K562 (cell line): Measurements from ENCODE around the gene AGFG2. TPM values are rescaled to one million over a fixed set of nuclear protein-coding genes. Genes with fewer than 3 reads are reported as not detected.

Experiments
- CBX5 ChIP-seq: IDR thresholded peaks from 2 replicates; pipeline ENCODE4 v1.6.1; 2014; ENCODE audit warnings: low read depth, borderline replicate concordance
- HMGN3 ChIP-seq: IDR thresholded peaks from 2 replicates; pipeline ENCODE4 v1.6.1; 2011; ENCODE audit warnings: borderline replicate concordance, low read depth, mild to moderate bottlenecking, mixed read lengths, low read length; ENCODE audit not compliant: insufficient read length; ENCODE audit errors: extremely low read depth
- JUND ChIP-seq, 2 experiments: IDR thresholded peaks; 2 replicates in 1 of 2; 3 replicates in 1 of 2; pipeline ENCODE4 v1.6.1; 2011; ENCODE audit warnings: borderline replicate concordance in 2 of 2, low read depth in 2 of 2, low read length in 2 of 2, improper control_type of control experiment in 1 of 2, missing biosample characterization in 1 of 2, missing genetic modification characterization in 1 of 2, missing genetic modification reagents in 1 of 2
- MYNN ChIP-seq, 2 experiments: sonication (generic); formaldehyde crosslinking in 1 of 2; IDR thresholded peaks; 2 replicates each; pipeline versions ENCODE4 v1.5.0 to v1.6.1; 2016 to 2020; ENCODE audit warnings: antibody characterized with exemption in 1 of 2, missing genetic modification reagents in 1 of 2
- NR1H2 ChIP-seq: sonication (generic); formaldehyde crosslinking; IDR thresholded peaks from 2 replicates; pipeline ENCODE4 v1.4.0; 2020; ENCODE audit warnings: mild to moderate bottlenecking, missing genetic modification reagents
- RAD21 ChIP-seq, 2 experiments: fragments of 250-450 bp in 1 of 2; fragments of 450-650 bp in 1 of 2; sonication (Bioruptor Pico) in 1 of 2; formaldehyde crosslinking in 1 of 2; IDR thresholded peaks in 1 of 2; conservative IDR thresholded peaks in 1 of 2; 2 replicates each; pipeline versions ENCODE4 v1.4.0 to v1.8.0; 2020 to 2022; ENCODE audit warnings: mild to moderate bottlenecking in 2 of 2, moderate library complexity in 1 of 2
- ZNF197 ChIP-seq: fragments of 200-800 bp; sonication (Bioruptor generic); IDR thresholded peaks from 2 replicates; pipeline ENCODE4 v1.6.1; 2016; ENCODE audit warnings: low read depth, missing genetic modification characterization, missing compliant biosample characterization
- ZNF717 ChIP-seq: fragments of 250-450 bp; sonication (Bioruptor Pico); IDR thresholded peaks from 2 replicates; pipeline ENCODE4 v1.5.0; 2021
- polyA plus RNA-seq, 8 experiments: library from polyadenylated mRNA; depleted of rRNA in 4 of 8; stranded (reverse) in 5 of 8; unstranded in 3 of 8; fragments of >200 nt; fragmentation: Nextera tagmentation in 2 of 8; fragmentation: Illumina TruSeq in 1 of 8; extraction: Ambion mirVana in 2 of 8; extraction: Trizol in 1 of 8; gene quantifications; 2 replicates each; pipeline versions ENCODE4 v1.2.1 to v1.2.3, GENCODE V29; 2011 to 2014; ENCODE audit warnings: inconsistent platforms in 1 of 8, missing spikeins in 1 of 8
- total RNA-seq, 7 experiments: library from RNA; depleted of rRNA in 6 of 7; stranded (reverse); fragments of >200 nt in 6 of 7; fragmentation: Illumina TruSeq in 2 of 7; extraction: Trizol in 2 of 7; gene quantifications; 2 replicates each; pipeline versions ENCODE4 v1.2.1 to v1.2.3, GENCODE V29; 2011 to 2021; ENCODE audit warnings: low replicate concordance in 1 of 7
- TF ChIP-seq, protein P1 (sequence below): IDR thresholded peaks from 2 replicates; pipeline ENCODE4 v1.6.1; 2011; ENCODE audit not compliant: insufficient read length; ENCODE audit errors: extremely low read depth
- TF ChIP-seq, protein P2 (sequence below): fragments of 250-450 bp; sonication (Bioruptor Pico); IDR thresholded peaks from 2 replicates; pipeline ENCODE4 v1.4.0; 2020; ENCODE audit warnings: mild to moderate bottlenecking, moderate library complexity
- TF ChIP-seq, protein P3 (sequence below): fragments of 450-650 bp; formaldehyde crosslinking; IDR thresholded peaks from 2 replicates; pipeline ENCODE4 v1.4.0; 2020; ENCODE audit warnings: mild to moderate bottlenecking, moderate library complexity
- TF ChIP-seq, protein P4 (sequence below): fragments of 250-450 bp; sonication (Bioruptor Pico); IDR thresholded peaks from 2 replicates; pipeline ENCODE4 v1.4.0; 2020; ENCODE audit warnings: mild to moderate bottlenecking
- TF ChIP-seq, protein P5 (sequence below): fragments of 250-450 bp; sonication (Bioruptor Pico); IDR thresholded peaks from 2 replicates; pipeline ENCODE4 v1.5.0; 2022; ENCODE audit warnings: mild to moderate bottlenecking
- TF ChIP-seq, protein P6 (sequence below): IDR thresholded peaks from 3 replicates; pipeline ENCODE4 v1.6.1; 2011; ENCODE audit warnings: borderline replicate concordance, mild to moderate bottlenecking, moderate library complexity; ENCODE audit not compliant: insufficient read length; ENCODE audit errors: extremely low read depth

The AGFG2 gene
- total and polyA plus RNA-seq, 9 of the 15 experiments (the other 6 are each of a cell fraction or from before 2014, with no cell fraction given): 0.31 to 23.1 (median 6.5) TPM

DNA sequence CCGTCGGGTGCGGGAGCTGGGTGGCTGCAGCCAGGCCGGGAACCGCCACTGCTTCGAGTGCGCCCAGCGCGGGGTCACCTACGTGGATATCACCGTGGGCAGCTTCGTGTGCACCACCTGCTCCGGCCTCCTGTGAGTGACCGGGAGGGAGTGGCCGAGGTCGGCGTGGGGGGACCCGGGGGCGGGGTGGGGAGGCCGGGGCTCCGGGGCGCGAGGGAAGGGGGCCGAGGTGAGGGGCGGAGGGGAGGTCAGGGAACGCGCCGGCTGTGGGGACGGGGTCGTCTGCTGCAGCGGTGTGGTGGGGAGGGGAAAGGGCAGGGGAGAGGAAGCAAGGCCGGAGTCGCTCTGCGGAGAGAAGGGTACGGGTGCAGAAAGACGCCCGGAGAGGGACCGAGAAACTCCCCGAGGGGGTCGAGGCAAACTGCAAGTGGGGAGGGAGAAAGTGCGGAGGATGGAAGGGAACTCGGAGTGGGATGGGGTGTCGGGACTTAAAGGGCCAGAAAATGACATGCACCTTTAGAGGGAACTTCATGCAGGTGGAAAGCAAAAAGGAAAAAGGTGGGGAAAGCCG is 518 bp downstream of the AGFG2 start (continued):
- TF ChIP-seq NR1H2 (no peak), ZNF717 (CRISPR knock-in tag) (no peak), JUND (IDR thresholded peaks at IDR 0.05; ENCODE audit: borderline replicate concordance, low read depth, low read length) (no peak), JUND (tag; IDR thresholded peaks at IDR 0.05; ENCODE audit: borderline replicate concordance, low read depth, low read length) (no peak), HMGN3 (no peak), MYNN (IDR thresholded peaks at IDR 0.05) (no peak), MYNN (CRISPR knock-in tag; IDR thresholded peaks at IDR 0.05) (no peak), CBX5 (0 out of 2 replicates have a peak, but pooled peaks have one; percentile 29), RAD21 (CRISPR knock-in tag; conservative IDR thresholded peaks at IDR 0.05 in 1 of 2, IDR thresholded peaks at IDR 0.05 in 1 of 2) (no peak), ZNF197 (CRISPR knock-in tag) (no peak)
- TF ChIP-seq, protein P1, sequence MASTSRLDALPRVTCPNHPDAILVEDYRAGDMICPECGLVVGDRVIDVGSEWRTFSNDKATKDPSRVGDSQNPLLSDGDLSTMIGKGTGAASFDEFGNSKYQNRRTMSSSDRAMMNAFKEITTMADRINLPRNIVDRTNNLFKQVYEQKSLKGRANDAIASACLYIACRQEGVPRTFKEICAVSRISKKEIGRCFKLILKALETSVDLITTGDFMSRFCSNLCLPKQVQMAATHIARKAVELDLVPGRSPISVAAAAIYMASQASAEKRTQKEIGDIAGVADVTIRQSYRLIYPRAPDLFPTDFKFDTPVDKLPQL: no peak
- TF ChIP-seq, protein P2, sequence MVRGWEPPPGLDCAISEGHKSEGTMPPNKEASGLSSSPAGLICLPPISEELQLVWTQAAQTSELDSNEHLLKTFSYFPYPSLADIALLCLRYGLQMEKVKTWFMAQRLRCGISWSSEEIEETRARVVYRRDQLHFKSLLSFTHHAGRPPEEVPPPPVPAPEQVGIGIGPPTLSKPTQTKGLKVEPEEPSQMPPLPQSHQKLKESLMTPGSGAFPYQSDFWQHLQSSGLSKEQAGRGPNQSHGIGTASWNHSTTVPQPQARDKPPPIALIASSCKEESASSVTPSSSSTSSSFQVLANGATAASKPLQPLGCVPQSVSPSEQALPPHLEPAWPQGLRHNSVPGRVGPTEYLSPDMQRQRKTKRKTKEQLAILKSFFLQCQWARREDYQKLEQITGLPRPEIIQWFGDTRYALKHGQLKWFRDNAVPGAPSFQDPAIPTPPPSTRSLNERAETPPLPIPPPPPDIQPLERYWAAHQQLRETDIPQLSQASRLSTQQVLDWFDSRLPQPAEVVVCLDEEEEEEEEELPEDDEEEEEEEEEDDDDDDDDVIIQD (CRISPR knock-in tag): no peak
- TF ChIP-seq, protein P3, sequence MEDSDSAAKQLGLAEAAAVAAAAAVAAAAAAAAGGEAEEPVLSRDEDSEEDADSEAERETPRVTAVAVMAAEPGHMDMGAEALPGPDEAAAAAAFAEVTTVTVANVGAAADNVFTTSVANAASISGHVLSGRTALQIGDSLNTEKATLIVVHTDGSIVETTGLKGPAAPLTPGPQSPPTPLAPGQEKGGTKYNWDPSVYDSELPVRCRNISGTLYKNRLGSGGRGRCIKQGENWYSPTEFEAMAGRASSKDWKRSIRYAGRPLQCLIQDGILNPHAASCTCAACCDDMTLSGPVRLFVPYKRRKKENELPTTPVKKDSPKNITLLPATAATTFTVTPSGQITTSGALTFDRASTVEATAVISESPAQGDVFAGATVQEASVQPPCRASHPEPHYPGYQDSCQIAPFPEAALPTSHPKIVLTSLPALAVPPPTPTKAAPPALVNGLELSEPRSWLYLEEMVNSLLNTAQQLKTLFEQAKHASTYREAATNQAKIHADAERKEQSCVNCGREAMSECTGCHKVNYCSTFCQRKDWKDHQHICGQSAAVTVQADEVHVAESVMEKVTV (CRISPR knock-in tag): no peak
- TF ChIP-seq, protein P4, sequence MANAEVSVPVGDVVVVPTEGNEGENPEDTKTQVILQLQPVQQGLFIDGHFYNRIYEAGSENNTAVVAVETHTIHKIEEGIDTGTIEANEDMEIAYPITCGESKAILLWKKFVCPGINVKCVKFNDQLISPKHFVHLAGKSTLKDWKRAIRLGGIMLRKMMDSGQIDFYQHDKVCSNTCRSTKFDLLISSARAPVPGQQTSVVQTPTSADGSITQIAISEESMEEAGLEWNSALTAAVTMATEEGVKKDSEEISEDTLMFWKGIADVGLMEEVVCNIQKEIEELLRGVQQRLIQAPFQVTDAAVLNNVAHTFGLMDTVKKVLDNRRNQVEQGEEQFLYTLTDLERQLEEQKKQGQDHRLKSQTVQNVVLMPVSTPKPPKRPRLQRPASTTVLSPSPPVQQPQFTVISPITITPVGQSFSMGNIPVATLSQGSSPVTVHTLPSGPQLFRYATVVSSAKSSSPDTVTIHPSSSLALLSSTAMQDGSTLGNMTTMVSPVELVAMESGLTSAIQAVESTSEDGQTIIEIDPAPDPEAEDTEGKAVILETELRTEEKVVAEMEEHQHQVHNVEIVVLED: no peak
- TF ChIP-seq, protein P5, sequence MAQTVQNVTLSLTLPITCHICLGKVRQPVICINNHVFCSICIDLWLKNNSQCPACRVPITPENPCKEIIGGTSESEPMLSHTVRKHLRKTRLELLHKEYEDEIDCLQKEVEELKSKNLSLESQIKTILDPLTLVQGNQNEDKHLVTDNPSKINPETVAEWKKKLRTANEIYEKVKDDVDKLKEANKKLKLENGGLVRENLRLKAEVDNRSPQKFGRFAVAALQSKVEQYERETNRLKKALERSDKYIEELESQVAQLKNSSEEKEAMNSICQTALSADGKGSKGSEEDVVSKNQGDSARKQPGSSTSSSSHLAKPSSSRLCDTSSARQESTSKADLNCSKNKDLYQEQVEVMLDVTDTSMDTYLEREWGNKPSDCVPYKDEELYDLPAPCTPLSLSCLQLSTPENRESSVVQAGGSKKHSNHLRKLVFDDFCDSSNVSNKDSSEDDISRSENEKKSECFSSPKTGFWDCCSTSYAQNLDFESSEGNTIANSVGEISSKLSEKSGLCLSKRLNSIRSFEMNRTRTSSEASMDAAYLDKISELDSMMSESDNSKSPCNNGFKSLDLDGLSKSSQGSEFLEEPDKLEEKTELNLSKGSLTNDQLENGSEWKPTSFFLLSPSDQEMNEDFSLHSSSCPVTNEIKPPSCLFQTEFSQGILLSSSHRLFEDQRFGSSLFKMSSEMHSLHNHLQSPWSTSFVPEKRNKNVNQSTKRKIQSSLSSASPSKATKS (CRISPR knock-in tag): no peak
- TF ChIP-seq, protein P6, sequence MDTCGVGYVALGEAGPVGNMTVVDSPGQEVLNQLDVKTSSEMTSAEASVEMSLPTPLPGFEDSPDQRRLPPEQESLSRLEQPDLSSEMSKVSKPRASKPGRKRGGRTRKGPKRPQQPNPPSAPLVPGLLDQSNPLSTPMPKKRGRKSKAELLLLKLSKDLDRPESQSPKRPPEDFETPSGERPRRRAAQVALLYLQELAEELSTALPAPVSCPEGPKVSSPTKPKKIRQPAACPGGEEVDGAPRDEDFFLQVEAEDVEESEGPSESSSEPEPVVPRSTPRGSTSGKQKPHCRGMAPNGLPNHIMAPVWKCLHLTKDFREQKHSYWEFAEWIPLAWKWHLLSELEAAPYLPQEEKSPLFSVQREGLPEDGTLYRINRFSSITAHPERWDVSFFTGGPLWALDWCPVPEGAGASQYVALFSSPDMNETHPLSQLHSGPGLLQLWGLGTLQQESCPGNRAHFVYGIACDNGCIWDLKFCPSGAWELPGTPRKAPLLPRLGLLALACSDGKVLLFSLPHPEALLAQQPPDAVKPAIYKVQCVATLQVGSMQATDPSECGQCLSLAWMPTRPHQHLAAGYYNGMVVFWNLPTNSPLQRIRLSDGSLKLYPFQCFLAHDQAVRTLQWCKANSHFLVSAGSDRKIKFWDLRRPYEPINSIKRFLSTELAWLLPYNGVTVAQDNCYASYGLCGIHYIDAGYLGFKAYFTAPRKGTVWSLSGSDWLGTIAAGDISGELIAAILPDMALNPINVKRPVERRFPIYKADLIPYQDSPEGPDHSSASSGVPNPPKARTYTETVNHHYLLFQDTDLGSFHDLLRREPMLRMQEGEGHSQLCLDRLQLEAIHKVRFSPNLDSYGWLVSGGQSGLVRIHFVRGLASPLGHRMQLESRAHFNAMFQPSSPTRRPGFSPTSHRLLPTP: no peak
